ENCODE measurements around the gene SLCO2B1.

Gene SLCO2B1

DNA sequence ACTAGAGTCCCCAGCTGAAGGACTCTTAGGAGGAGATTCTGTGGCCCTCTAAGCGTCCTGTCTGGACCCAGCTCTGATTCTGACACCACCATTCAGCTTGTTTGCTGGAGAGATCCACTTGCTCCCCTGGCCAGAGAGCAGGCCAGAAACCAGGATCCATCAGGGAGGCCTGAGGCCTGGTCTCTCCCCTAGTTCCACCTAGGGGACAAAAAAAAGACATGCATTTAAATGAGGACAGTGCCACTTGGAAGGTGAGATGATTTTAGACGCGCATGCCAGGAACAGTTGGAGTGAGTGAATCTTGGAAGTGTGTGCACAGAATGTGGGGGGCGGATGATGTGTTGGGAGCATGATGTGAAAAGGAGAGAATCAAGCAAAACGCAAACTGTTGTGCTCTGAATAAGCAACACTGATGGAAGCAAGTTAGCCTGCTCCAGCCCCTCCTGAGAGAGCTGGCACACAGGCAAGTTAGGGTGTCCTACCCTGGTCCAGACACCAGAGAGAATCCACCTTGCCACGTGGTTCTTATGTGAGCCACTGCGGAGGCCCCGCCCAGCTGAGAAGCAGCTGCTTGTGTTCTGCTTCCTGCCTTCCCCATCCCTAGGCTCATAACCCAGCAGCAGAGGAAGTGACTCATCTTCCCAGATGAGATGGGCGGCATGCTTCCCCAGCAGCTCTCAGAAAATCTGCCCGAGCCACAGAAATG lies 8.0 kb upstream of the SLCO2B1 start:
- Mint-ChIP-seq H3K27me3 (ENCODE audit: low read depth, poor library complexity) (peaks cover 35% of the 10 kb centered on the region), H3K4me1 (peaks cover 24% of the 10 kb centered on the region), H3K27ac (no peak overlapping the region), H3K36me3 (ENCODE audit: low read depth) (no peaks in the 10 kb centered on the region), H3K4me3 (no peak overlapping the region), H3K9me3 (no peaks in the 10 kb centered on the region)
- DNase-seq = no peak
- TF ChIP-seq, protein P1, sequence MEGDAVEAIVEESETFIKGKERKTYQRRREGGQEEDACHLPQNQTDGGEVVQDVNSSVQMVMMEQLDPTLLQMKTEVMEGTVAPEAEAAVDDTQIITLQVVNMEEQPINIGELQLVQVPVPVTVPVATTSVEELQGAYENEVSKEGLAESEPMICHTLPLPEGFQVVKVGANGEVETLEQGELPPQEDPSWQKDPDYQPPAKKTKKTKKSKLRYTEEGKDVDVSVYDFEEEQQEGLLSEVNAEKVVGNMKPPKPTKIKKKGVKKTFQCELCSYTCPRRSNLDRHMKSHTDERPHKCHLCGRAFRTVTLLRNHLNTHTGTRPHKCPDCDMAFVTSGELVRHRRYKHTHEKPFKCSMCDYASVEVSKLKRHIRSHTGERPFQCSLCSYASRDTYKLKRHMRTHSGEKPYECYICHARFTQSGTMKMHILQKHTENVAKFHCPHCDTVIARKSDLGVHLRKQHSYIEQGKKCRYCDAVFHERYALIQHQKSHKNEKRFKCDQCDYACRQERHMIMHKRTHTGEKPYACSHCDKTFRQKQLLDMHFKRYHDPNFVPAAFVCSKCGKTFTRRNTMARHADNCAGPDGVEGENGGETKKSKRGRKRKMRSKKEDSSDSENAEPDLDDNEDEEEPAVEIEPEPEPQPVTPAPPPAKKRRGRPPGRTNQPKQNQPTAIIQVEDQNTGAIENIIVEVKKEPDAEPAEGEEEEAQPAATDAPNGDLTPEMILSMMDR (IDR thresholded peaks at IDR 0.05) = no peak

DNA sequence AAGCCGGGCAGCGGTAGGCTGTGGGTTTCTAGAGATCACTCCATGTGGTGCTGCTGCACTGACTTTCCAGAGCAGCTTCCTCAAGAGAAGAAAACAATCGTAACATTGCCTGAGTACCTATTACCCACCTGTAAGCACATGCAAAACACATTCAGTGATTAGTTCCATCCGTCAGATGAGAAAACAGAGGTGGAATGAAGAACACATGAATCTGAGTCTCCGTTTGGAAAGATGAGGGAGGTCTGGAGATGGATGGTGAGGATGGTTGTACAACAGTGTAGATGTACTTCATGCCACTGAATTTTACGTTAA lies 7.5 kb upstream of the SLCO2B1 start:
- no peak for DNase-seq
- TF ChIP-seq, protein P1 (IDR thresholded peaks at IDR 0.05) = no peak
- H3K36me3 Mint-ChIP-seq (ENCODE audit: low read depth) = no peaks in the 10 kb centered on the region
- H3K27me3 Mint-ChIP-seq (ENCODE audit: low read depth, poor library complexity) = peaks cover 30% of the 10 kb centered on the region
- no peaks in the 10 kb centered on the region for H3K9me3 Mint-ChIP-seq
- peaks cover 24% of the 10 kb centered on the region for H3K4me1 Mint-ChIP-seq
- no peak overlapping the region for H3K27ac Mint-ChIP-seq
- H3K4me3 Mint-ChIP-seq = no peak overlapping the region

DNA sequence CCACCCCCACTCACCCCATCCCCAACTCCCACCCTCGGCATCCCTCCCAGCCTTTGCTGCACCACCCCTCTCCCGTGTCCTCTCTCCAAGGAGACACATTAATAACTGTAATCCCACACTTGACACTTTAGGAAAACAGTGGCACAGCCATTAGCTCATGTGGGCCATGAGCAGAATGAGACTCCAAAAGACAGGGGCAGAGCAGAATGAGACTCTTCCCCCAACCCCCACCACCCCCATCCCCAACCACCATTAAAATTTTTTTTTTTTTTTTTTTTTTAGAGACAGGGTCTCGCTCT lies 6.2 kb upstream of the SLCO2B1 start:
- TF ChIP-seq, protein P1 (IDR thresholded peaks at IDR 0.05) = no peak
- Mint-ChIP-seq H3K36me3 (ENCODE audit: low read depth) (no peaks in the 10 kb centered on the region), H3K27ac (no peak overlapping the region), H3K27me3 (ENCODE audit: low read depth, poor library complexity) (peaks cover 24% of the 10 kb centered on the region), H3K4me1 (peaks cover 24% of the 10 kb centered on the region), H3K4me3 (no peak overlapping the region), H3K9me3 (no peaks in the 10 kb centered on the region)
- no peak for DNase-seq

DNA sequence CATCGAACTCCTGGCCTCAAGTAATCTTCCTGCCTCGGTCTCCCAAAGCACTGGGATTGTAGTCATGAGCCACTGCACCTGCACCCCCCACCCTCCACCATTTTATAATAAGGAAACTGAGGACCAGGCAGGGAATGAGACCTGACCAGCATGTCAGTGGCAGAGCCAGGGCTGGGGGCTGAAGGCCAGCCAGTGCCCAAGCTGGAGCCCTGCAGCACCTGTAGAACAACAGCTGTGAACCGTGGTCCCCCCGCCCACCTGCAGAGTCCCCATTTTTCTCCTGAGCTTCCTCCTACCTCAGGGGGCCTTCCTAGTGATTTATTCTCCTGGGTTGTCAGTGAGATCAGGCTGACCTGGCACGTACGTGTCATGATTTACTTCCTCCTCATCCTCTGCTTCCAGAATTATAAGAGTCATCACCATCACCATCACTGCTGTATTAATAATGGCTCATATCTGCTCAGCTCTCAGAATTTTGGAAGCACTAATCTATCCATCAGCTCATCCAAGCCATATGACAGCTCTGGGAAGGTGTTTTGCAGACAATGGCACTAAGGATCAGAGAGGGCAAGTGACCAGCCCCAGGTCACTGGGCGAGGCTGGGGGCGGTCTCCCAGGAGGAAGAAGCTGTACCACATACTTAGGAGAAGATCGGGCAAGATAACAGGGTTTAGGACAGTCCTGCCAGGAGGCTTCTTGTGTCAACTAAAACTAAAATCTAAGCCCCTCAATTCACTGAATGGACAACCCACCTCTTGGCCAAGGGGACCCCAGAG lies 5.5 kb upstream of the SLCO2B1 start:
- Mint-ChIP-seq H3K27ac (no peak overlapping the region), H3K27me3 (ENCODE audit: low read depth, poor library complexity) (peaks cover 28% of the 10 kb centered on the region), H3K4me1 (peaks cover 24% of the 10 kb centered on the region), H3K4me3 (no peak overlapping the region), H3K36me3 (ENCODE audit: low read depth) (no peaks in the 10 kb centered on the region), H3K9me3 (no peaks in the 10 kb centered on the region)
- DNase-seq = no peak
- TF ChIP-seq, protein P1 (IDR thresholded peaks at IDR 0.05) = no peak

DNA sequence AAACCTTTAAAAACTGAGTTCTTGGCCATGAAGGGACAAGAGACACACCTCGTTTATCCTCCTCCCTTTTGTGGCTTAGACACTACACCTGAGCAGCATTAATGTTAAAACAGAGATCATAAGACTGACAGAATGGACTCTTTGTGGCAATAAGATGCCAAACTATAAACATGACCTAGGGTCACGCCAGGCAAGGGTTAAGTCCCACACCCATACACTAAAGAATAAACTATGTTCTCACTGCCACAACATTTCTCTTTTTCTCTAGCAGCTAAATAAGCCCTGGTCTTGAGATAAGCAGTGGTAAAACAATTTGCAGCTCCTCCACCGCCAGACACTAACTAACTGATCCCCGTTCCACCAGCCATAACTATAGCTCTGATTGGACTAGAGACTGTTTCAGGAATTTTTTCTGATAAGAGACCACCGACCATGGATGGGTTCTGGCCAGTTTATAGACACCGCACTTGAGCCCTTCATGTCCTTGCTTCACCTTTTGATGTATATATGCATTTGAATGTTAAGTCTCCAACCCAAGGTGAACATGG lies 4.9 kb upstream of the SLCO2B1 start:
- H3K4me3 Mint-ChIP-seq = no peak overlapping the region
- no peaks in the 10 kb centered on the region for H3K36me3 Mint-ChIP-seq (ENCODE audit: low read depth)
- no peak overlapping the region for H3K27ac Mint-ChIP-seq
- H3K4me1 Mint-ChIP-seq = peaks cover 24% of the 10 kb centered on the region
- TF ChIP-seq, protein P1 (IDR thresholded peaks at IDR 0.05) = no peak
- H3K9me3 Mint-ChIP-seq = no peaks in the 10 kb centered on the region
- peaks cover 27% of the 10 kb centered on the region for H3K27me3 Mint-ChIP-seq (ENCODE audit: low read depth, poor library complexity)
- no peak for DNase-seq

Measured in nephron progenitor cell (in vitro differentiated cells).